ENCODE measurements around the gene OLFM1.

GRCh38 chr9:135117281-135117680 lies 29.8 kb downstream of the OLFM1 start:
- TF ChIP-seq CTCF (IDR thresholded peaks at IDR 0.05) (no peak), POLR2A (IDR thresholded peaks at IDR 0.05; ENCODE audit: low read depth) (no peak)

Data from esophagus muscularis mucosa (tissue), 3 donors.